ENCODE data around the gene RCAN2.

DNA sequence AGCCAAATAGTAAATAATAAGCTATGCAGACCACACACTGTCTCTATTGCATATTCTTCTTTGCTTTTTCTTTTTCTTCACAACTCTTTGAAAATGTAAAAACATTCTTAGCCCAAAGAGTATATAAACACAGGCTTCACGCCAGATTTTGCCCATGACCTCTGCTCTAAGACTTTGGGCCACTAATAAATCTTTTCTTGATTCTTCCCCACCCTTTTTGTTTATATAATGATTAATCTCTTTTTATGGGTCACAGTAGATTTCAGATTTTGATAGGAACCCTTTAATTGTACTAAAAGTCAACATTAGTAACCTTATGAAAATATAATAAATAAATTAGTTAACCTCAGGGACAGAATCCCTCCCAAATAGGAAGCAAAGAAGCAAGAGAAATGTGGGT lies 304.7 kb downstream of the RCAN2 start:
- TF ChIP-seq, protein P1, sequence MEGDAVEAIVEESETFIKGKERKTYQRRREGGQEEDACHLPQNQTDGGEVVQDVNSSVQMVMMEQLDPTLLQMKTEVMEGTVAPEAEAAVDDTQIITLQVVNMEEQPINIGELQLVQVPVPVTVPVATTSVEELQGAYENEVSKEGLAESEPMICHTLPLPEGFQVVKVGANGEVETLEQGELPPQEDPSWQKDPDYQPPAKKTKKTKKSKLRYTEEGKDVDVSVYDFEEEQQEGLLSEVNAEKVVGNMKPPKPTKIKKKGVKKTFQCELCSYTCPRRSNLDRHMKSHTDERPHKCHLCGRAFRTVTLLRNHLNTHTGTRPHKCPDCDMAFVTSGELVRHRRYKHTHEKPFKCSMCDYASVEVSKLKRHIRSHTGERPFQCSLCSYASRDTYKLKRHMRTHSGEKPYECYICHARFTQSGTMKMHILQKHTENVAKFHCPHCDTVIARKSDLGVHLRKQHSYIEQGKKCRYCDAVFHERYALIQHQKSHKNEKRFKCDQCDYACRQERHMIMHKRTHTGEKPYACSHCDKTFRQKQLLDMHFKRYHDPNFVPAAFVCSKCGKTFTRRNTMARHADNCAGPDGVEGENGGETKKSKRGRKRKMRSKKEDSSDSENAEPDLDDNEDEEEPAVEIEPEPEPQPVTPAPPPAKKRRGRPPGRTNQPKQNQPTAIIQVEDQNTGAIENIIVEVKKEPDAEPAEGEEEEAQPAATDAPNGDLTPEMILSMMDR (IDR thresholded peaks at IDR 0.05; ENCODE audit: extremely low read depth in 1 of 2, insufficient read depth in 1 of 2, low read depth in 1 of 2, low read length in 2 of 2), result no peak
- TF ChIP-seq POLR2A (IDR thresholded peaks at IDR 0.05; ENCODE audit: low read depth, low read length) (no peak), POLR2AphosphoS5 (IDR thresholded peaks at IDR 0.05; ENCODE audit: insufficient read depth, low read depth, low read length) (no peak), GATA2 (IDR thresholded peaks at IDR 0.05; ENCODE audit: insufficient read depth, insufficient read length, low read depth, low read length) (no peak), EZH2 (IDR thresholded peaks at IDR 0.05; ENCODE audit: borderline replicate concordance, low read depth, low read length, severe bottlenecking) (no peak), FOS (IDR thresholded peaks at IDR 0.05; ENCODE audit: borderline replicate concordance, insufficient read depth, low read length) (no peak)
- TF ChIP-seq, protein P2, sequence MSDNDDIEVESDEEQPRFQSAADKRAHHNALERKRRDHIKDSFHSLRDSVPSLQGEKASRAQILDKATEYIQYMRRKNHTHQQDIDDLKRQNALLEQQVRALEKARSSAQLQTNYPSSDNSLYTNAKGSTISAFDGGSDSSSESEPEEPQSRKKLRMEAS (IDR thresholded peaks at IDR 0.05; ENCODE audit: insufficient read depth, insufficient read length), result no peak
